Measurements from ENCODE around the gene COG7.
A peak's percentile ranks its signal among the peaks of the same experiment; 100 is the strongest.

COG7 gene

DNA sequence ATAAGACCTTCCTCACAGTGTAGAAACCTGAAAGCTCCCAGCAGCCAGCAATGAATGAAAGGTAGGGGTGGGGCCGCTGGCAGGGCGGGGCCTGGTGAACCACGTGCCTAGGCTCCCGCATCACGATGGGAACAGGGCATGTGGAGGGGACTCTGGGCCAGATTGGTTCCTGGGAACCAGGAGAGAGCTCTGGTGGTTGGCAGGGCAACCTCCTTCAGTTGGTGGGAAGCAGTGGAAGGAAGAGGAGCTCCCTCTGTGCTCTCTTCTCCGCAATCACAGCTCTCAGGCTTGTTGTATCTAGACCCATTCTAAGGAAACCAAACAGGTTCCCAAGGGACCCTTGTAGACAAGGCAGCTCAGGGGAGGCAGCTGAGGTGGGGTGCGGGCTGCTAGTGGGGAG is 46.8 kb upstream of the COG7 start:
- TF ChIP-seq ZNF473 (tag by site-specific recombination; IDR thresholded peaks at IDR 0.05) (no peak), ZNF174 (tag by site-specific recombination; IDR thresholded peaks at IDR 0.05) (no peak), HOXA7 (CRISPR knock-in tag; IDR thresholded peaks at IDR 0.05; ENCODE audit: borderline replicate concordance) (no peak), ZNF658 (tag by site-specific recombination; IDR thresholded peaks at IDR 0.05) (no peak), ZNF274 (IDR thresholded peaks at IDR 0.05; ENCODE audit: low read length) (no peak), ZNF274 (tag by site-specific recombination; IDR thresholded peaks at IDR 0.05; ENCODE audit: borderline replicate concordance) (no peak), ZNF747 (tag by site-specific recombination; IDR thresholded peaks at IDR 0.05) (no peak), KLF16 (tag by site-specific recombination; IDR thresholded peaks at IDR 0.05) (no peak), ZNF768 (tag by site-specific recombination; IDR thresholded peaks at IDR 0.05) (no peak), ZNF248 (tag by site-specific recombination; IDR thresholded peaks at IDR 0.05) (no peak), IKZF3 (tag by site-specific recombination; IDR thresholded peaks at IDR 0.05) (no peak)
- TF ChIP-seq, protein P1, sequence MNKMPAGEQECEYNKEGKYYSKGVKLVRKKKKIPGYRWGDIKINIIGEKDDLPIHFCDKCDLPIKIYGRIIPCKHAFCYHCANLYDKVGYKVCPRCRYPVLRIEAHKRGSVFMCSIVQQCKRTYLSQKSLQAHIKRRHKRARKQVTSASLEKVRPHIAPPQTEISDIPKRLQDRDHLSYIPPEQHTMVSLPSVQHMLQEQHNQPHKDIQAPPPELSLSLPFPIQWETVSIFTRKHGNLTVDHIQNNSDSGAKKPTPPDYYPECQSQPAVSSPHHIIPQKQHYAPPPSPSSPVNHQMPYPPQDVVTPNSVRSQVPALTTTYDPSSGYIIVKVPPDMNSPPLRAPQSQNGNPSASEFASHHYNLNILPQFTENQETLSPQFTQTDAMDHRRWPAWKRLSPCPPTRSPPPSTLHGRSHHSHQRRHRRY (tag by site-specific recombination; IDR thresholded peaks at IDR 0.05) = no peak
- TF ChIP-seq, protein P2, sequence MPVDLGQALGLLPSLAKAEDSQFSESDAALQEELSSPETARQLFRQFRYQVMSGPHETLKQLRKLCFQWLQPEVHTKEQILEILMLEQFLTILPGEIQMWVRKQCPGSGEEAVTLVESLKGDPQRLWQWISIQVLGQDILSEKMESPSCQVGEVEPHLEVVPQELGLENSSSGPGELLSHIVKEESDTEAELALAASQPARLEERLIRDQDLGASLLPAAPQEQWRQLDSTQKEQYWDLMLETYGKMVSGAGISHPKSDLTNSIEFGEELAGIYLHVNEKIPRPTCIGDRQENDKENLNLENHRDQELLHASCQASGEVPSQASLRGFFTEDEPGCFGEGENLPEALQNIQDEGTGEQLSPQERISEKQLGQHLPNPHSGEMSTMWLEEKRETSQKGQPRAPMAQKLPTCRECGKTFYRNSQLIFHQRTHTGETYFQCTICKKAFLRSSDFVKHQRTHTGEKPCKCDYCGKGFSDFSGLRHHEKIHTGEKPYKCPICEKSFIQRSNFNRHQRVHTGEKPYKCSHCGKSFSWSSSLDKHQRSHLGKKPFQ (tag by site-specific recombination; IDR thresholded peaks at IDR 0.05) = no peak
- ChIA-PET CTCF (no interaction called here), POLR2A (interaction anchor here (1.6 kb wide), 1 partner anchor 58 kb away, joined by 5 read pairs; the partner anchor contains the start of genes EARS2 and UBFD1)
- Histone ChIP-seq H3K9me3 (ENCODE audit: control insufficient read depth, insufficient read depth, low read depth, low read length) (no peaks in the 10 kb centered on the region), H3K27ac (ENCODE audit: extremely low read depth, low read depth, low read length) (no peak overlapping the region), H3K36me3 (ENCODE audit: control insufficient read depth in 2 of 2, insufficient read depth in 1 of 2, low read length in 2 of 2) (peaks cover 6 to 24% of the 10 kb centered on the region in 2 experiments; a peak in 2 of 3 replicates), H3K4me3 (ENCODE audit: low read depth, low read length) (no peak overlapping the region), H3K4me1 (ENCODE audit: control insufficient read depth, insufficient read depth, low read length) (peaks cover 5% of the 10 kb centered on the region)

DNA sequence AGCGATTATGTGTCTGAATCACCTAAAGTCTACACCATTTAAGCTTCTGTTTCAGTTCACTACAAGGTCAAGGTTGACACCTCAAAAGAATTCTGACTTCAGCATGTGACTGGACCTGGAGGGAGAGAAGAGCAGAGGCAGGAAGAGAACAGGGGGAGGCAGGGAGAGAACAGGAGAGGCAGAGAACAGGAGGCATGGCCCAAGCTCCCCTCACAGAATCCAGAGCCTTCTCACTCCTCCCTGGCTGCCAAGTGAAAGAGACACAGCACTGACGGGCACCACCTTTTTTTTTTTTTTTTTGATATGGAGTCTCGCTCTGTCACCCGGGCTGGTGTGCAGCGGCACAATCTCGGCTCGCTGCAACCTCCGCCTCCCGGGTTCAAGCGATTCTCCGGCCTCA is 45.9 kb upstream of the COG7 start:
- Histone ChIP-seq H3K4me3 (ENCODE audit: low read depth, low read length) (no peak overlapping the region), H3K9me3 (ENCODE audit: control insufficient read depth, insufficient read depth, low read depth, low read length) (no peaks in the 10 kb centered on the region), H3K27ac (ENCODE audit: extremely low read depth, low read depth, low read length) (no peak overlapping the region), H3K4me1 (ENCODE audit: control insufficient read depth, insufficient read depth, low read length) (no peaks in the 10 kb centered on the region; the same call in 1 of the 2 replicates), H3K36me3 (ENCODE audit: control insufficient read depth in 2 of 2, insufficient read depth in 1 of 2, low read length in 2 of 2) (peaks cover 9 to 33% of the 10 kb centered on the region in 2 experiments; a peak in 2 of 3 replicates)
- ChIA-PET POLR2A (interaction anchor here (1.6 kb wide), 1 partner anchor 59 kb away, joined by 5 read pairs; the partner anchor contains the start of genes EARS2 and UBFD1), CTCF (interaction anchor here (1.0 kb wide), 1 partner anchor 98 kb away, joined by 3 read pairs; no protein-coding TSS in a partner anchor)
- TF ChIP-seq, protein P3, sequence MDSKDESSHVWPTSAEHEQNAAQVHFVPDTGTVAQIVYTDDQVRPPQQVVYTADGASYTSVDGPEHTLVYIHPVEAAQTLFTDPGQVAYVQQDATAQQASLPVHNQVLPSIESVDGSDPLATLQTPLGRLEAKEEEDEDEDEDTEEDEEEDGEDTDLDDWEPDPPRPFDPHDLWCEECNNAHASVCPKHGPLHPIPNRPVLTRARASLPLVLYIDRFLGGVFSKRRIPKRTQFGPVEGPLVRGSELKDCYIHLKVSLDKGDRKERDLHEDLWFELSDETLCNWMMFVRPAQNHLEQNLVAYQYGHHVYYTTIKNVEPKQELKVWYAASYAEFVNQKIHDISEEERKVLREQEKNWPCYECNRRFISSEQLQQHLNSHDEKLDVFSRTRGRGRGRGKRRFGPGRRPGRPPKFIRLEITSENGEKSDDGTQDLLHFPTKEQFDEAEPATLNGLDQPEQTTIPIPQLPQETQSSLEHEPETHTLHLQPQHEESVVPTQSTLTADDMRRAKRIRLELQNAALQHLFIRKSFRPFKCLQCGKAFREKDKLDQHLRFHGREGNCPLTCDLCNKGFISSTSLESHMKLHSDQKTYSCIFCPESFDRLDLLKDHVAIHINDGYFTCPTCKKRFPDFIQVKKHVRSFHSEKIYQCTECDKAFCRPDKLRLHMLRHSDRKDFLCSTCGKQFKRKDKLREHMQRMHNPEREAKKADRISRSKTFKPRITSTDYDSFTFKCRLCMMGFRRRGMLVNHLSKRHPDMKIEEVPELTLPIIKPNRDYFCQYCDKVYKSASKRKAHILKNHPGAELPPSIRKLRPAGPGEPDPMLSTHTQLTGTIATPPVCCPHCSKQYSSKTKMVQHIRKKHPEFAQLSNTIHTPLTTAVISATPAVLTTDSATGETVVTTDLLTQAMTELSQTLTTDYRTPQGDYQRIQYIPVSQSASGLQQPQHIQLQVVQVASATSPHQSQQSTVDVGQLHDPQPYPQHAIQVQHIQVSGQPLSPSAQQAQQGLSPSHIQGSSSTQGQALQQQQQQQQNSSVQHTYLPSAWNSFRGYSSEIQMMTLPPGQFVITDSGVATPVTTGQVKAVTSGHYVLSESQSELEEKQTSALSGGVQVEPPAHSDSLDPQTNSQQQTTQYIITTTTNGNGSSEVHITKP (tag by site-specific recombination; IDR thresholded peaks at IDR 0.05) = no peak
- TF ChIP-seq, protein P4, sequence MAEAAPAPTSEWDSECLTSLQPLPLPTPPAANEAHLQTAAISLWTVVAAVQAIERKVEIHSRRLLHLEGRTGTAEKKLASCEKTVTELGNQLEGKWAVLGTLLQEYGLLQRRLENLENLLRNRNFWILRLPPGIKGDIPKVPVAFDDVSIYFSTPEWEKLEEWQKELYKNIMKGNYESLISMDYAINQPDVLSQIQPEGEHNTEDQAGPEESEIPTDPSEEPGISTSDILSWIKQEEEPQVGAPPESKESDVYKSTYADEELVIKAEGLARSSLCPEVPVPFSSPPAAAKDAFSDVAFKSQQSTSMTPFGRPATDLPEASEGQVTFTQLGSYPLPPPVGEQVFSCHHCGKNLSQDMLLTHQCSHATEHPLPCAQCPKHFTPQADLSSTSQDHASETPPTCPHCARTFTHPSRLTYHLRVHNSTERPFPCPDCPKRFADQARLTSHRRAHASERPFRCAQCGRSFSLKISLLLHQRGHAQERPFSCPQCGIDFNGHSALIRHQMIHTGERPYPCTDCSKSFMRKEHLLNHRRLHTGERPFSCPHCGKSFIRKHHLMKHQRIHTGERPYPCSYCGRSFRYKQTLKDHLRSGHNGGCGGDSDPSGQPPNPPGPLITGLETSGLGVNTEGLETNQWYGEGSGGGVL (tag by site-specific recombination; IDR thresholded peaks at IDR 0.05) = peak; percentile 24; the same call in 1 of the 2 replicates
- TF ChIP-seq ZNF558 (tag by site-specific recombination; IDR thresholded peaks at IDR 0.05) (no peak), ZNF837 (tag by site-specific recombination; IDR thresholded peaks at IDR 0.05) (no peak), GLI4 (tag by site-specific recombination; IDR thresholded peaks at IDR 0.05) (no peak), ZNF292 (tag by site-specific recombination; IDR thresholded peaks at IDR 0.05; ENCODE audit: borderline replicate concordance, low read depth) (no peak), ZNF571 (tag by site-specific recombination; IDR thresholded peaks at IDR 0.05) (no peak)
